Pulmonary artery endothelial cell (primary cell): ENCODE data around the gene CHSY1. TPM values are rescaled to one million over a fixed set of nuclear protein-coding genes. Genes with fewer than 3 reads are reported as not detected.

Source experiments
- DNase-seq: peaks from one replicate; pipeline ENCODE4 v3.0.0-alpha.2; 2011; ENCODE audit warnings: low read depth, low spot score
- total RNA-seq: library from RNA; depleted of rRNA; stranded (reverse); fragments of >200 nt; gene quantifications from 2 replicates; pipeline ENCODE4 v1.2.3, GENCODE V29; 2014

The CHSY1 gene
- total RNA-seq, 1 donor from 2014 or later = 50.5 TPM

- DNase-seq = no peak
Observed at GRCh38 chr15:101211897-101212296, 40.0 kb downstream of the CHSY1 start.

DNA sequence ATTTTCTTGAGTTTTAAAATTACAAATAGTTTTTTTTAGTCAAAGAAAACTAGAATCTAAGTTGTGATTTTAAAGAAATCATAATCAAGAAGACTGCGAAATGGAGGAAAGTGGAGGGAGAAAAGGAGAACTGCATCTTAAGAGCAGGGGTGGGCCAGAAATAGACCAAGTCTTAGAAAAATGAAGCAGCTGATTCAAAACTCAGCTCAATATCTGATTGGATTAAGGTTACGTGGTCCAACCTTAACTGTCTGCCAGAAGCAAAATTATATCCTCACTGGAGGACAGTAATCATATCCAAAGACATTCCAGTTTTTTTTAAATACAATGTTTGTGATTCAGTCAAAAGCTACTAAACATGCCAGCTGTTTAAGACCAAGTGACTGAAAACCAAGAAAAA, 41.4 kb downstream of the CHSY1 start:
- no peak for DNase-seq

- no peak for DNase-seq
Observed at GRCh38 chr15:101210058-101210457, 41.8 kb downstream of the CHSY1 start.

GRCh38 chr15:101209285-101209845, 42.5 kb downstream of the CHSY1 start:
- DNase-seq = no peak

GRCh38 chr15:101207867-101208288, 44.0 kb downstream of the CHSY1 start:
- no peak for DNase-seq

GRCh38 chr15:101206176-101206591, 45.7 kb downstream of the CHSY1 start:
- peak; percentile 36 for DNase-seq

- no peak for DNase-seq
Observed at GRCh38 chr15:101204739-101205535, 46.9 kb downstream of the CHSY1 start.

DNA sequence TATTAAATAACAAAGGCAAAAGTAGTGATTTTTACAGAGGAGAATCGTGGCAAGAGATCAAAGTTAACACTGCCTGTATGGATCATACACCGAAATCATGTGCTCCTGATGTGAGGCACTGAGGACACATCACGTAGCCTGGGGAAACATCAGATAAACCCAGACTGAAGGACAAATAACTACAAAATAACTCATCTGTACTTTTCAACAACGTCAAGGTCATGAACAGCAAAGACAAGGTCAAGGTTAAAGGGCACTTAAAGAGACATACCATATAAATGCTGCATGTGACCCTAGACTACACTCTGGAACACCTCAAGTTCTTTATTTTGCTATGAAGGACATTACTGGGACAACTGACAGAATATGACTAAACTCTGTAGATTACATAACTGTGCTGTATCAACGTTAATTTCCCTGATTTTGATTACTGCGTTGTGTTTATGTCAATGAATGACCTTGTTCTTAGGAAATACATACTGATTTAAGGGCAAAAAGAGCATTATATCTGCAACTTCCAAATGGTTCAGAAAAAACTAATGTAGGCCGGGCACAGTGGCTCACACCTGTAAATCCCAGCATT, 48.1 kb downstream of the CHSY1 start:
- DNase-seq = no peak

GRCh38 chr15:101203029-101203573, 48.7 kb downstream of the CHSY1 start:
- no peak for DNase-seq

- DNase-seq = peak; percentile 81
Observed at GRCh38 chr15:101201411-101202174, 50.3 kb downstream of the CHSY1 start.

DNA sequence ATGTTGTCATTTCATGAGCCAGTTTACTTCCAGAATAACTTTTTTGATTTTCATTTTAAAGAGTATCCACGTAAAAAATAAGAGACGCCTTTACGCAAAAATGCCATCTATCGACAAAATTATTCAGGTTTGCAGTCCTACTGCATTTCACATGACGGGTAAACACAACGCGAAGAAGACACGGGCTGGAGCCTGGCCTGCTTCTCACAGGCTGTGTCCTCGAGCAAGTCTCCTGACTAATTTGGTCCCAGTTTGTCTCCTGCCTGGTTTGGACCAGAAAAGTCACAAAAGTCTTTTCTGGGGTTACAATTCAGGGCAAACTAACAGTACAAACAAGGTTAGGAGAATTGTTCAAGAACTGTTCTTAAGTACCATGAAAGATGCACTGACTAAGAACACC, 51.7 kb downstream of the CHSY1 start:
- DNase-seq = no peak

DNA sequence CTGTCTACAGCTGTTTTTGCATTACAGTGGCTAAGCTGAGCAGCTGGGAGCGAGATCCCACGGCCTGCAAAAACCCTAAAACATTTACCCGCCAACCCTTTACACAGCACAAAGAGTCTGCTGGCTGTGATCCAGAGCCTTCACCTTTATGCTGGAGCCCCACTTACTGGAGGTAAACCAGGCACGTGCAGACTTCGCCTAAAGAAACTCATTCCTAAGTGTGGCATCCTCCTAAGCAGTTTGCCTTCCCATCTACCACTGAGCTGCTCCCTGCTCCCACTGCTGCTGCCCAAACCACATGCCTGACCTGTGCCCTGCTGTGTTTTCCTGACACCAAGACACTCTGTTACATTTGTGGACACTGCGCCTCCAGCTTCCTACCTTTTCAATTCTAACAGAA, 53.0 kb downstream of the CHSY1 start:
- DNase-seq = no peak

GRCh38 chr15:101198031-101198575, 53.7 kb downstream of the CHSY1 start:
- DNase-seq = no peak

GRCh38 chr15:101194546-101195125, 57.2 kb downstream of the CHSY1 start:
- DNase-seq = no peak

GRCh38 chr15:101193806-101194545, 57.9 kb downstream of the CHSY1 start:
- no peak for DNase-seq

GRCh38 chr15:101193120-101193644, 58.7 kb downstream of the CHSY1 start:
- no peak for DNase-seq

- DNase-seq = no peak
Observed at GRCh38 chr15:101192081-101192480, 59.8 kb downstream of the CHSY1 start.

- DNase-seq = no peak
Observed at GRCh38 chr15:101191242-101191641, 60.6 kb downstream of the CHSY1 start.

GRCh38 chr15:101190092-101190595, 61.7 kb downstream of the CHSY1 start:
- DNase-seq = no peak
